Tibial artery (tissue), 4 donors: ENCODE results near the gene DGCR6L.
"Not testable (repeated sequence)": the region's sequence is repeated elsewhere in the genome, so short reads cannot be mapped to it uniquely, and the experiment has no call there.

Source experiments
- DNase-seq, 2 donors: peaks; one replicate each; pipeline ENCODE4 v3.0.0-alpha.2; 2019
- H3K27ac ChIP-seq, 2 donors: fragments of 200-600 bp; sonication (generic) in 1 of 2; 1 replicate in 1 of 2; 2 replicates in 1 of 2; pipeline ENCODE4 v1.5.1; 2018 to 2019; ENCODE audit warnings: mild to moderate bottlenecking in 1 of 2
- H3K27me3 ChIP-seq, 2 donors: fragments of 200-600 bp; sonication (generic) in 1 of 2; one replicate each; pipeline versions ENCODE4 v1.5.1 to v1.6.0; 2016 to 2019
- H3K36me3 ChIP-seq, 3 donors: fragments of 200-600 bp; sonication (generic) in 2 of 3; one replicate each; pipeline ENCODE4 v1.5.1; 2016 to 2019; ENCODE audit warnings: mild to moderate bottlenecking in 2 of 3
- H3K4me1 ChIP-seq, 4 donors: fragments of 200-600 bp; sonication (generic) in 2 of 4; 1 replicate in 3 of 4; 2 replicates in 1 of 4; pipeline ENCODE4 v1.5.1; 2016 to 2019
- H3K4me3 ChIP-seq, 2 donors: fragments of 200-600 bp; sonication (generic) in 1 of 2; 1 replicate in 1 of 2; 2 replicates in 1 of 2; pipeline ENCODE4 v1.5.1; 2018 to 2019; ENCODE audit warnings: mild to moderate bottlenecking in 2 of 2
- H3K9me3 ChIP-seq, 3 donors: fragments of 200-600 bp; sonication (generic) in 1 of 3; one replicate each; pipeline ENCODE4 v1.5.1; 2016 to 2019
- intact Hi-C: fragments of 100-400 bp; cut with DNase I; formaldehyde crosslinking; loops from one replicate; pipeline ENCODE4 v1.15.0; 2023; ENCODE audit warnings: low total_unique reads
- TF ChIP-seq, protein P1 (sequence below), 2 experiments: fragments of 200-600 bp in 1 of 2; fragments of 450-650 bp in 1 of 2; IDR thresholded peaks; one replicate each; pipeline ENCODE4 v1.5.1; 2017 to 2019; ENCODE audit warnings: antibody characterized with exemption in 2 of 2, mild to moderate bottlenecking in 1 of 2, moderate library complexity in 1 of 2

The DGCR6L gene

GRCh38 chr22:20319745-20320658 lies at the start of gene DGCR6L:
TSS of gene DGCR6L (minus strand) at chr22:20320060. CDS start at chr22:20319988, 72 bp downstream.
- Histone ChIP-seq H3K9me3 (no peaks in the 10 kb centered on the region), H3K4me3 (peak within 1 kb of the TSS; percentile 90 to 100), H3K4me1 (peaks cover 0 to 52% (median 27%) of the 10 kb centered on the region in 4 donors), H3K27ac (peak within 1 kb of the TSS; percentile 85 to 92), H3K27me3 (no peaks in the 10 kb centered on the region), H3K36me3 (peaks cover 0 to 7% (median 0%) of the 10 kb centered on the region in 3 donors)
- peak; percentile 96 to 97 for DNase-seq
- TF ChIP-seq, protein P1, sequence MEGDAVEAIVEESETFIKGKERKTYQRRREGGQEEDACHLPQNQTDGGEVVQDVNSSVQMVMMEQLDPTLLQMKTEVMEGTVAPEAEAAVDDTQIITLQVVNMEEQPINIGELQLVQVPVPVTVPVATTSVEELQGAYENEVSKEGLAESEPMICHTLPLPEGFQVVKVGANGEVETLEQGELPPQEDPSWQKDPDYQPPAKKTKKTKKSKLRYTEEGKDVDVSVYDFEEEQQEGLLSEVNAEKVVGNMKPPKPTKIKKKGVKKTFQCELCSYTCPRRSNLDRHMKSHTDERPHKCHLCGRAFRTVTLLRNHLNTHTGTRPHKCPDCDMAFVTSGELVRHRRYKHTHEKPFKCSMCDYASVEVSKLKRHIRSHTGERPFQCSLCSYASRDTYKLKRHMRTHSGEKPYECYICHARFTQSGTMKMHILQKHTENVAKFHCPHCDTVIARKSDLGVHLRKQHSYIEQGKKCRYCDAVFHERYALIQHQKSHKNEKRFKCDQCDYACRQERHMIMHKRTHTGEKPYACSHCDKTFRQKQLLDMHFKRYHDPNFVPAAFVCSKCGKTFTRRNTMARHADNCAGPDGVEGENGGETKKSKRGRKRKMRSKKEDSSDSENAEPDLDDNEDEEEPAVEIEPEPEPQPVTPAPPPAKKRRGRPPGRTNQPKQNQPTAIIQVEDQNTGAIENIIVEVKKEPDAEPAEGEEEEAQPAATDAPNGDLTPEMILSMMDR (IDR thresholded peaks at IDR 0.05), result no peak
- intact Hi-C loops, result loop anchor here (5.0 kb wide), 1 partner anchor 237 kb away; no protein-coding TSS in a partner anchor

DNA sequence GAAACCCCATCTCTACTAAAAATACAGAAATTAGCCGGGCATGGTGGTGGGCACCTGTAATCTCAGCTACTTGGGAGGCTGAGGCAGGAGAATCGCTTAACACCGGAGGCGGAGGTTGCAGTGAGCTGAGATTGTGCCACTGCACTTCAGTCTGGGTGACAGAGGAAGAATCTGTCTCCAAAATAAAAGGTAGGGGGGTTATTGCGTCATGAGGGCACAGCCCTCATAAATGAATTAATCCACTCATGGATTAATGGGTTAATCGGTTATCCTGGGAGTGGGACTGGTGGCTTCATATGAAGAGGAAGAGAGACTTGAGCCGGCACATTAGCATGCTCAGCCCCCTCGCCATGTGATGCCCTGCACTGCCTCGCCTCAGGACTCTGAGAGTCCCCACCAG lies 49.0 kb upstream of the DGCR6L start:
- intact Hi-C loops, H3K4me1 ChIP-seq, H3K9me3 ChIP-seq, H3K36me3 ChIP-seq, H3K27ac ChIP-seq, H3K4me3 ChIP-seq, H3K27me3 ChIP-seq, DNase-seq: not testable (repeated sequence)

GRCh38 chr22:20366841-20367240 lies 47.0 kb upstream of the DGCR6L start:
- H3K36me3 ChIP-seq, intact Hi-C loops, H3K27me3 ChIP-seq, H3K9me3 ChIP-seq, H3K27ac ChIP-seq, DNase-seq, H3K4me3 ChIP-seq, H3K4me1 ChIP-seq: not testable (repeated sequence)

- H3K4me3 ChIP-seq, H3K9me3 ChIP-seq, H3K27me3 ChIP-seq, H3K36me3 ChIP-seq, intact Hi-C loops, DNase-seq, H3K4me1 ChIP-seq, H3K27ac ChIP-seq: not testable (repeated sequence)
Observed at GRCh38 chr22:20364335-20365260, 44.7 kb upstream of the DGCR6L start.

DNA sequence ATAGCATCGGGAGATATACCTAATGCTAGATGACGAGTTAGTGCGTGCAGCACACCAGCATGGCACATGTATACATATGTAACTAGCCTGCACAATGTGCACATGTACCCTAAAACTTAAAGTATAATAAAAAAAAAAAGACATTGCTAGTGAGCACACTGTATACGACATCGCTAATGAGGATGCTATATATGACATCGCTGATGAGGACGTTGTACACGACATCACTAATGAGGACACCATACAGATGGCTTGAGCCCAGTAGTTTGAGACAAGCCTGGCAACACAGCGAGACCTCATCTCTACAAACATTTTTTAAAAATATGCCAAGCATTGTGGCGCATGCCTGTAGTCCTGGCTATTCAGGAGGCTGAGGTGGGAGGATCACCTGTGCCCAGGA lies 42.5 kb upstream of the DGCR6L start:
- H3K27ac ChIP-seq, H3K9me3 ChIP-seq, H3K4me1 ChIP-seq, H3K4me3 ChIP-seq, H3K27me3 ChIP-seq, H3K36me3 ChIP-seq, DNase-seq, intact Hi-C loops: not testable (repeated sequence)

- H3K4me3 ChIP-seq, H3K27me3 ChIP-seq, DNase-seq, H3K4me1 ChIP-seq, H3K27ac ChIP-seq, H3K9me3 ChIP-seq, H3K36me3 ChIP-seq, intact Hi-C loops: not testable (repeated sequence)
Observed at GRCh38 chr22:20361752-20362229, 41.9 kb upstream of the DGCR6L start.

DNA sequence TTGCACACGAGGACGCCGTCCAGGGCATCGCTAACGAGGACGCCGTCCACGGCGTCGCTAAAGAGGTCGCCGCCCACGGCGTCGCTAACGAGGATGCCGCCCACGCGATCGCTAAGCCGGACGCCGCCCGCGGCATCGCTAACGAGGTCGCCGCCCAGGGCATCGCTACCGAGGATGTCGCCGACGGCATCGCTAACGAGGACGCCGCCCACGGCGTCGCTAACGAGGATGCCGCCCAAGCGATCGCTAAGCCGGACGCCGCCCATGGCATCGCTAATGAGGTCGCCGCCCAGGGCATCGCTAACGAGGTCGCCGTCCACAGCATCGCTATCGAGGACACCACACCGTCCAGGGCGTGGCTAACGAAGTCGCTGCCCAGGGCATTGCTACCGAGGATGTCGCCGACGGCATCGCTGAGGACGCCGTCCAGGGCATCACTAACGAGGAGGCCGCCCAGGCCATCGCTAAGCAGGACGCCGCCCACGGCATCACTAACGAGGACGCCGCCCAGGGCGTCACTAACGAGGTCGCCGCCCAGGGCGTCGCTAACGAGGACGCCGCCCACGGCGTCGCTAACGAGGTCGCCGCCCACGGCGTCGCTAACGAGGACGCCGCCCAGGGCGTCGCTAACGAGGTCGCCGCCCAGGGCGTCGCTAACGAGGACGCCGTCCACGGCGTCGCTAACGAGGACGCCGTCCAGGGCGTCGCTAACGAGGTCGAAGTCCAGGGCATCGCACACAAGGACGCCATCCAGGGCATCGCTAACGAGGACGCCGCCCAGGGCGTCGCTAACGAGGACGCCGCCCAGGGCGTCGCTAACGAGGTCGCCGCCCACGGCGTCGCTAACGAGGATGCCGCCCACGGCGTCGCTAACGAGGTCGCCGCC lies 41.2 kb upstream of the DGCR6L start:
- H3K4me1 ChIP-seq, H3K36me3 ChIP-seq, H3K27ac ChIP-seq, intact Hi-C loops, H3K4me3 ChIP-seq, H3K9me3 ChIP-seq, DNase-seq, H3K27me3 ChIP-seq: not testable (repeated sequence)

GRCh38 chr22:20360261-20360660 lies 40.4 kb upstream of the DGCR6L start:
- intact Hi-C loops, H3K27ac ChIP-seq, H3K4me1 ChIP-seq, H3K9me3 ChIP-seq, H3K27me3 ChIP-seq, DNase-seq, H3K4me3 ChIP-seq, H3K36me3 ChIP-seq: not testable (repeated sequence)

- intact Hi-C loops, H3K4me1 ChIP-seq, H3K27me3 ChIP-seq, H3K9me3 ChIP-seq, H3K36me3 ChIP-seq, H3K27ac ChIP-seq, DNase-seq, H3K4me3 ChIP-seq: not testable (repeated sequence)
Observed at GRCh38 chr22:20358503-20359239, 38.8 kb upstream of the DGCR6L start.

DNA sequence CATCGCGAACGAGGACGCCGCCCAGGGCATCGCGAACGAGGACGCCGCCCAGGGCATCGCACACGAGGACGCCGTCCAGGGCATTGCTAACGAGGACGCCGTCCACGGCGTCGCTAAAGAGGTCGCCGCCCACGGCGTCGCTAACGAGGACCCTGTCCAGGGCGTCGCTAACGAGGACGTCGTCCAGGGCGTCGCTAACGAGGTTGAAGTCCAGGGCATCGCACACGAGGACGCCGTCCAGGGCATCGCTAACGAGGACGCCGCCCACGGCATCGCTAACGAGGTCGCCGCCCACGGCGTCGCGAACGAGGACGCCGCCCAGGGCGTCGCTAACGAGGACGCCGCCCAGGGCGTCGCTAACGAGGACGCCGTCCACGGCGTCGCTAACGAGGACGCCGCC lies 38.1 kb upstream of the DGCR6L start:
- intact Hi-C loops, H3K27me3 ChIP-seq, H3K27ac ChIP-seq, H3K4me1 ChIP-seq, H3K4me3 ChIP-seq, H3K9me3 ChIP-seq, DNase-seq, H3K36me3 ChIP-seq: not testable (repeated sequence)

- H3K9me3 ChIP-seq, H3K4me3 ChIP-seq, H3K27me3 ChIP-seq, H3K36me3 ChIP-seq, DNase-seq, H3K4me1 ChIP-seq, H3K27ac ChIP-seq, intact Hi-C loops: not testable (repeated sequence)
Observed at GRCh38 chr22:20356906-20357305, 37.0 kb upstream of the DGCR6L start.
